ENCODE results near the gene TOMM7.
A peak's percentile ranks its signal among the peaks of the same experiment; 100 is the strongest.

The TOMM7 gene

DNA sequence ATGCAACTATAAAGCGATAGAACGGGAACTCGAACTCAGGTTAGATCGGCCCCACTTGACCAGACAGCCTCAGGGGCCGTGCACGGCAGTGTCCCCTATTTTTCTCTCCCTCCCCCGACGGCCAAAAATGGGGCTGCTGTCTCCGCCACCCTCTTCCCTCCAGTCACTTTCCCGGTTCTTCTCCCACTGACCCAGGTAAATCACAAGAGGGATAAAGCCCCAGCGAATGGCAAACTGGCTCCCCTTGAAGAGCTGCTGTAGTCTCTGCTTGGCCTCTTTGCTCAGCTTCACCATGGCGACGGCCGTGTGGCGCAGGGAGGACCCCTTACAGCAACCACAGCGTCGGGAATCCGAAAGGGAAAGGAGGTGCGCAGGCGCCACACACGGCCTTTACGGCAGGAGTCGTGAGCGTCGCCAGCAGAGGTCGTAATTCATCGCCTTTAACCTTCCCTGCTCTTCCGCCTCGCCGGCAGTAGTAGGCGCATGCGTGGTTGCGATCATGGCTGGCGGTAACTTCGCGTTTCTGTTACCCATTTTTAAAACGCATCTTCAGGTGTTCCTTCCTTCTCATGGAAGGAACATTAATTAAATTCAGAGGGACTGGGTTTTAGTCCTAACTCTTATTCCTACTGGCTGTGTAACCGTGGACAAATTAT, at the start of gene TOMM7:
Gene TOMM7, minus strand, starts transcription at position 364 of the 656 bp plus-strand sequence. Its CDS starts 70 bp downstream, at position 294.
- TF ChIP-seq CTCF (IDR thresholded peaks at IDR 0.05; ENCODE audit: insufficient read depth, missing control alignments) = peak; percentile 53
- FAIRE-seq = peak; percentile 11

DNA sequence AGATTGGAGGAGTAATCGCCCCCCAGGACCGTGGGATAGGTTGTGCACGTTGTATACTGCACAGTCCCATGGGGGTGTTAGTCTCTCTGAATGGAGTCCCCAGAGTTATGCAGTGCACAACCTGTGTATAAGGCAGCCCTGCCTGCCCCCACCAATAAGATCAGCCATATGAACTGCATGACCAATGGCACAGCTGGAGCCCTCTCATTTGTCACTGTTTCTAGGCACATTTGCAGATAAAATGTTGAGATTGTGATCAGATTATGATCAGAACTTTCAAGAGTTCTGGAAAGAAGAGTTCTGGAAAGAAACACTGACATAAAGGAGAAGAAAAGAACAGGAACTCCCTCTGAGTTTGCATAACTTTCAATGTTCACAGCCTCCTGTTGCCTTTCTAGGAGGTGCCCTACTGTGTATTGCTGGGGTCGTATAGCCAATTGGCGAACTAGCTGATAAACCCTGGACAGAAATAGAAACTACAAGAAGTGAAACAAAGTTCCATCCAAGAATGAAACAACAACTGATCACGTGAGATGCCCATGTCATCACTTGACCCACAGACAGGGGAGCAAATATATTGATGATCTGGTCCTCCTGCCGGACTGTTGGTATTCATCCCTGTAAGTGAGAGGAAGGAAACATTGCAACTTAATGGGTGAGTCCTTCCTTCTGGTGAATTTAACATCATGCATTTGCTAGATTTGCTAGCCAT, 49.6 kb upstream of the TOMM7 start:
- no peak for FAIRE-seq
- no peak for DNase-seq (ENCODE audit: insufficient read length, low spot score)
- TF ChIP-seq CTCF (IDR thresholded peaks at IDR 0.05; ENCODE audit: insufficient read depth, missing control alignments) = no peak

More for the DNA sequence above, at the start of gene TOMM7:
- peak; percentile 84 for DNase-seq (ENCODE audit: insufficient read length, low spot score)

DNA sequence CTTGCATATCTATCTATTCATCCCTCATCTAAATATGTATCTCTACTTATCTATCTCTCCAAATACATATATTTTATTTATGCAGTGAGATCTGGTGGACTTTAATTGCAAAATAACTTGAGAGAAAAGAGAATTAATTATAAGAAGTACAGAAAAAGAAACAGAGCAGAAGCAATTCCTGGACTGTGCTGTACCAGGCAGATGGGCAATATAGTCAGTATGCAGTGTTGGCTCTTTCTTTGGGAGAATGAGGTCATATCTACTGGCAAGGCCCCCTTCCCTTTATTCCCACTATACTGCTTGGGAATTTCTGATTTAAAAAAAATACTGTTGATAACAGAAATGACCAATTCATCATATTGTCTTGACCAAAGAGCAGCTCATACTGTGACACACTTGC, 49.0 kb upstream of the TOMM7 start:
- FAIRE-seq = no peak
- no peak for TF ChIP-seq CTCF (IDR thresholded peaks at IDR 0.05; ENCODE audit: insufficient read depth, missing control alignments)
- DNase-seq (ENCODE audit: insufficient read length, low spot score) = no peak

DNA sequence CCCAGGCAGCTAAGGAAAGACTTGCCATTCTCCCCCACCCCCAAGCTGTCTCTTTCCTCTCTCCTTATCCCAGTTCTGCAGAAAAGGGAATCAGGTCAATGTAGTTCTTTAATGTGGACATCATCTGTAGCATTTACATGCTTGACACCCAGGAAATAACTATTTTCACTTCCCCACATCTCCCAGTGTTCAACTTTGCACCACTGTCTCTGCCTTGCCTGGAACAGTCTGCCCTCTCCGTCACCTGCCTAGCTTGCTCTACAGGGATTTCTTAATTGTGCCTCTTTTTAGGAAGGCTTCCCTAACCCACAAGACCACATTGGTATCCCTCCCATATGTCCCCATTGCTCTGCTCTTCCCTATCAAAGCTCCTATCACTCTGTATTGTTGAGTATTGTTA, 45.9 kb upstream of the TOMM7 start:
- FAIRE-seq (no peak), DNase-seq (ENCODE audit: insufficient read length, low spot score) (no peak)
- no peak for TF ChIP-seq CTCF (IDR thresholded peaks at IDR 0.05; ENCODE audit: insufficient read depth, missing control alignments)

DNA sequence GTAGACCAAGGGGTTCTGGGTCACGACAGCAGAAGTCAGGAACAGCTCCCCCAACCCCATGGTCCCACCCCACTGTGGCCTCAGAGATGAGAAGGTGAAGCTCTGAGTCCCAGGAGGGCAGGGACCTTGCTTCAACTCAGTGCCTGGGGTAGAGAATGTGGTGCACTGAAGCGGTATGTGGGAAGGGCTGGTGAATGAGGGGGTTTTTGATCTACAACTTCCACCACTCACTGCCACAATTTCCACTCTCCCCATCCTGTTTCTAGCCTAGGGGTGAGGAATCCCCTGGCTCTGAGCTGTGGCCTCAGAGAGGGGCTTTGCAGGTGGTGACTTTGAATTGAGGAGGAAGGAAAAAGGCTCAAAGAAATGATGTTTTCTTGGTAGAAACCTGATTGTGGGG, 44.9 kb upstream of the TOMM7 start:
- no peak for TF ChIP-seq CTCF (IDR thresholded peaks at IDR 0.05; ENCODE audit: insufficient read depth, missing control alignments)

DNA sequence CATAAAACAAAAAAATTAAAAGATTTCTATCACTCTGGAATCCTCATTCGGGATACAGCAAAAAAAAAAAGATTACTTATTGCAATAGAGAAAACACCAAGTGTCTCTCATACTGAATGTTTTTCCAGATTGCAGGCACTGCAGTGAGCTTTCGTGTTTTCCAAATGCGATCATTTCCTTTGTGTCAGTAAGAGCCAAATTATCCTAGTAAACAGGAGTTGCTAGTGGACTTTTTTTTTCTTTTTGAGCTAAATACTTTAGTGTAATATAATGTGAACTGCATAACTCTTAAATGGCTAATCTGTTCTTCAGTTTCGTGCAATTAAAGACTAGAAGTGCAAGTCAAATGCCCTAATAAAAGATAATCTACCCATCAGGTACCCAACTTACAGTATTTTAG, 44.4 kb upstream of the TOMM7 start:
- no peak for TF ChIP-seq CTCF (IDR thresholded peaks at IDR 0.05; ENCODE audit: insufficient read depth, missing control alignments)
- DNase-seq (ENCODE audit: insufficient read length, low spot score) (no peak), FAIRE-seq (no peak)

More for the DNA sequence above, 44.9 kb upstream of the TOMM7 start:
- DNase-seq (ENCODE audit: insufficient read length, low spot score) (no peak), FAIRE-seq (no peak)

DNA sequence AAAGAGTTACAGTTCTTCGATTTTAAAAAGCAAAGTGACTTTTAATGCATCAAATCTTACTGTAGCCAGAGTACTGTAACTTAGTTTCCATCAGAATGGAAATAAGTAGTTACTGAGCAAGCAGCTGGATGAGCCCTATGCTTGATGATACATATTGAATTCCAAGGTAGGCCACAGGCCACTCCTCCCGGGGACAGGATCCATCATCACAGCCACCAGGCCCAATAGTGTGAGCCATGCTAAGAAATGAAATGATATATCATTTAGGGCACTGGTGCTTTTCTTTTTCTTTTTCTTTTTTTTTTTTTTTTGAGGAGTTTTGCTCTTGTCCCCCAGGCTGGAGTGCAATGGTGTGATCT, 42.9 kb upstream of the TOMM7 start:
- no peak for DNase-seq (ENCODE audit: insufficient read length, low spot score)
- no peak for FAIRE-seq
- TF ChIP-seq CTCF (IDR thresholded peaks at IDR 0.05; ENCODE audit: insufficient read depth, missing control alignments) = no peak
